Keratinocyte (primary cell): ENCODE results near the gene ERCC3.

Experiments used
- EZH2 ChIP-seq: IDR thresholded peaks from one replicate; pipeline ENCODE4 v1.6.1; 2012; ENCODE audit warnings: inconsistent platforms, mild to moderate bottlenecking, low read length, moderate library complexity
- TF ChIP-seq, protein P1 (sequence below), 3 experiments: IDR thresholded peaks in 1 of 3; conservative IDR thresholded peaks in 1 of 3; optimal IDR thresholded peaks in 1 of 3; 2 replicates in 2 of 3; 3 replicates in 1 of 3; pipeline versions ENCODE3 to v1.5.1; 2011; ENCODE audit warnings: low read length in 3 of 3, mild to moderate bottlenecking in 3 of 3, moderate library complexity in 2 of 3, control low read depth in 1 of 3, inconsistent platforms in 1 of 3; ENCODE audit not compliant: insufficient read depth in 2 of 3; ENCODE audit errors: extremely low read depth in 1 of 3

DNA sequence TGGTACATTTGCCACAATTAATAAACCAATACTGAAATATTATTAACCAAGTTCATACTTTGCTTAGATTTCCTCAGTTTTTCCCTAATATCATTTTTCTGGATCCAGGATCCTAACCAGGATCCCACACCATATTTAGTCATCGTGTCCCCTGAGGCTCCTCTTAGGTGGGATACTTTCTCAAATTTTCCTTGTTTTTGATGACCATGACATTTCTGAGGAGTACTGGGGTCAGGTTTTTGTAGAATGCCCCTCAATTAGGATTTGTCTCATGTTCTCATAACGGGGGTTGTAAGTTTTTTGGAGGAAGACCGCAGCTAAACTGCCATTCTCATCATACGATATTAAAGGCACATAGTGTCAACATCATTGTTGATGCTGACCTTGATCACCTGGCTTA, 15.5 kb upstream of the ERCC3 start:
- TF ChIP-seq, protein P1, sequence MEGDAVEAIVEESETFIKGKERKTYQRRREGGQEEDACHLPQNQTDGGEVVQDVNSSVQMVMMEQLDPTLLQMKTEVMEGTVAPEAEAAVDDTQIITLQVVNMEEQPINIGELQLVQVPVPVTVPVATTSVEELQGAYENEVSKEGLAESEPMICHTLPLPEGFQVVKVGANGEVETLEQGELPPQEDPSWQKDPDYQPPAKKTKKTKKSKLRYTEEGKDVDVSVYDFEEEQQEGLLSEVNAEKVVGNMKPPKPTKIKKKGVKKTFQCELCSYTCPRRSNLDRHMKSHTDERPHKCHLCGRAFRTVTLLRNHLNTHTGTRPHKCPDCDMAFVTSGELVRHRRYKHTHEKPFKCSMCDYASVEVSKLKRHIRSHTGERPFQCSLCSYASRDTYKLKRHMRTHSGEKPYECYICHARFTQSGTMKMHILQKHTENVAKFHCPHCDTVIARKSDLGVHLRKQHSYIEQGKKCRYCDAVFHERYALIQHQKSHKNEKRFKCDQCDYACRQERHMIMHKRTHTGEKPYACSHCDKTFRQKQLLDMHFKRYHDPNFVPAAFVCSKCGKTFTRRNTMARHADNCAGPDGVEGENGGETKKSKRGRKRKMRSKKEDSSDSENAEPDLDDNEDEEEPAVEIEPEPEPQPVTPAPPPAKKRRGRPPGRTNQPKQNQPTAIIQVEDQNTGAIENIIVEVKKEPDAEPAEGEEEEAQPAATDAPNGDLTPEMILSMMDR (optimal IDR thresholded peaks at IDR 0.05 in 1 of 3, IDR thresholded peaks at IDR 0.05 in 1 of 3, conservative IDR thresholded peaks at IDR 0.05 in 1 of 3; ENCODE audit: extremely low read depth in 1 of 3, insufficient read depth in 2 of 3, low read length in 3 of 3): no peak
- TF ChIP-seq EZH2: no peak
